ENCODE data around the gene LBX2.

DNA sequence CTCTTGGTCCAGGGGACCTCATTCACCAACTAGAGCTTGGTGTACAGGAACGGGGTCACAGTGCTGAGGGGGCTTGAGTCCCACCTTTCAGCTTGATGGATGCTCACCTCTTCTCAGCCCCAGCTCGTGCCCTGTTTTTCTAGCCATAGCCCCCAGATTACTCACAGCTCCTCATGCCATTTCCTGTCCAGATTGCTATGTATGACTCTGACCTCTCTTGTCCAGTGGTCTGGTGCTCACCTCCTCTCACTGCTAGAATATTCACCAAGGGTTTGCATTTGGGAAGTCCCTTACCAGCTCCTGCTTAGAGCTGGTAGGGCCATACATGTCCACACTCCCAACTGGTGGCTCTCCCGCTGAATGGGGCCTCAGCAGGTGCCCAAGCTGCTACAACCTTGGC lies 5.9 kb downstream of the LBX2 start:
- TF ChIP-seq NFE2L2 (IDR thresholded peaks at IDR 0.05; ENCODE audit: low read depth, low read length): no peak
- no peak for TF ChIP-seq RFX5 (IDR thresholded peaks at IDR 0.05; ENCODE audit: low read depth, low read length)
- TF ChIP-seq RAD21 (IDR thresholded peaks at IDR 0.05; ENCODE audit: low read length): no peak
- TF ChIP-seq POLR2A (IDR thresholded peaks at IDR 0.05; ENCODE audit: low read depth, low read length): no peak
- no peak for TF ChIP-seq RCOR1 (IDR thresholded peaks at IDR 0.05; ENCODE audit: insufficient replicate concordance, low read length)
- TF ChIP-seq CTCF (conservative IDR thresholded peaks at IDR 0.05; ENCODE audit: low read depth, low read length): no peak
- TF ChIP-seq ELK1 (IDR thresholded peaks at IDR 0.05; ENCODE audit: borderline replicate concordance, low read depth, low read length): no peak
- no peak for TF ChIP-seq MXI1 (IDR thresholded peaks at IDR 0.05; ENCODE audit: borderline replicate concordance, low read depth, low read length)
- TF ChIP-seq MAFK (IDR thresholded peaks at IDR 0.05; ENCODE audit: low read depth, low read length): no peak
- no peak for TF ChIP-seq SMC3 (IDR thresholded peaks at IDR 0.05; ENCODE audit: low read depth, low read length)
